ENCODE data around the gene PGBD5.

The PGBD5 gene

GRCh38 chr1:230334447-230334837, 91.7 kb downstream of the PGBD5 start:
- DNase-seq (ENCODE audit: low read depth): no peak
- no peak for TF ChIP-seq CTCF (conservative IDR thresholded peaks at IDR 0.05; ENCODE audit: low read length)
- no peak overlapping the region for H3K4me3 ChIP-seq (ENCODE audit: low read length)

DNA sequence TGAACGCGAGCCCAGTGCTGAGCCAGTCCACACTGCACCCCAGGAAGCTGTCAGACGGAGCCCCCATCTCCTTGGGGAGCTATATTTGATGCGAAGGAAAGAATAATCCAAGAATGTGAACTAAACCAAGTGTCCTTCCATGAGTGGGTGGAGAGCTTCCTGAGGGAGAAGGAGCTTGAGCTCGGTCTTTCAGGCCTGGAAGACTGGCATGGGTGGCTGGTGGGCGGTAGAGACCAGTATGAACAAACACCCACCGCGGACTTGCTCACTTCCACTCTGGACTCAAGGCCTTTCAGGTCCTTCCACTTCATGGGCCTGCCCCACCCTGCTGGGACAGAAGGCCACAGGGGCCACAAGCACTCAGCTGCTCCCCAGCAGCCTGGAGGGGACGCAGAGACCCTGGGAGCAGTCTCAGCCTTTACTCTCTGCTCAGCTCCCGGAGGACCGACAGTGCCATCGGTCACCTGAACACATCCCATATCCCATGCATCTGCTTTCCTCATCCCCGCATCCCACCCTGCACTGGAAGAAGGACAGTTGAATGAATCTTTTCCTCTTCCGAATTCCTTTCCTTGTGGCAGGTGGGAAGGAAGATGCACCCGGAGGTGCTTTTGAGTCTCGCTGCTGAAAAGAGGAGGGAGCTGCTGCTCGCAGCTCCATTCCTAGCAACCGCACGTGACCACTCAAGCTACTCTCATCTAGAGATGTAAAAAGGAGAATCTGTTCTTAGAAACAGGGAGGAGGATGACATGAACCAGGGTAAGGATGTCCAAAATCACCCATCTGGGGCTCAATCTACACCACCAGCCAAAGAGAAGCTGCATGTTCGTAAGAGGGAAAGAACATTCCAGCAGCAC, 92.3 kb downstream of the PGBD5 start:
- TF ChIP-seq CTCF (conservative IDR thresholded peaks at IDR 0.05; ENCODE audit: low read length): no peak
- no peak overlapping the region for H3K4me3 ChIP-seq (ENCODE audit: low read length)
- DNase-seq (ENCODE audit: low read depth): no peak

DNA sequence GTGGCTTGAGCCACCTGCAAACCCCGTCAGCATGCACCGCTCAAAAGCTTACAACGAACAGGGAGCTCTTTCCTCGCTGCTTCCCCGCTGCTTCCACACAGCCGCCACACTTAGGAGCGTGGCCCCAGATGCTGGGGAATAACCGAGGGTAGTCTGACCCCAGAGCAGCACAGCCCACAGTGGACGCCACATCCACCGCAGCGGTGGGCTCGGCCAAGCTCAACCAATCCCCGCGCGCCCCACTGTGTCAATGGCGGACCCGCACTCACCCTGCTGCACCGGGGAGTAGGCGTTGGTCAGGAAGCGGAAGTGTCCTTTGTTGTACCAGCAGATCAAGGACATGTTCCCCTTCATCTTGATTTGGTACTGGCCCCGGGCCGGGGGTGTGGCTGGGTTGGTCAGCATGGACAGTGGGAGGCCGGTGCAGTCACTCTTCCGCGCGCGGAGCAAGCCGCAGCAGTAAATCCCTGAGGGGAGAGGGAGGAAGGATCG, 93.5 kb downstream of the PGBD5 start:
- no peak for TF ChIP-seq CTCF (conservative IDR thresholded peaks at IDR 0.05; ENCODE audit: low read length)
- no peak for DNase-seq (ENCODE audit: low read depth)
- H3K4me3 ChIP-seq (ENCODE audit: low read length): no peak overlapping the region

GRCh38 chr1:230332061-230332460, 94.1 kb downstream of the PGBD5 start:
- DNase-seq (ENCODE audit: low read depth): no peak
- H3K4me3 ChIP-seq (ENCODE audit: low read length): no peak overlapping the region
- no peak for TF ChIP-seq CTCF (conservative IDR thresholded peaks at IDR 0.05; ENCODE audit: low read length)

DNA sequence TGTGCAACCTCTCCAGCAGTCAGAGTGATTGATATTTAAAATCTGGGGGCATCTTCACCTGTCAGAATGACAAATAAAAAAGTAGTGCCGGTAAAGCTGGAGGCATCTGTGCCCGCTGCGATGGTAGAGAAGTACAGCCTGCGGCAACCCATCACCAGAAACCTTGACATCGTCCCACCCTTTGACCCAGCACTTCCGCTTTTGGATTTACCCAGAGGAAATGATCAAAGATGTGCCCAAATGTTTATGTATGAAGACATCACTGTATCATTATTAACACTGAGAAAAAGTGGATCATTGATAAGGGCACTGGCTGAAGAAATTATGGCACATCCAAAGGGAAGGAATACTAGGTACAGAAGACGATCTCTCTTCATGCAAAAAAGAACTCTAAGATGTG, 96.0 kb downstream of the PGBD5 start:
- no peak for DNase-seq (ENCODE audit: low read depth)
- no peak overlapping the region for H3K4me3 ChIP-seq (ENCODE audit: low read length)
- no peak for TF ChIP-seq CTCF (conservative IDR thresholded peaks at IDR 0.05; ENCODE audit: low read length)

- H3K4me3 ChIP-seq (ENCODE audit: low read length): no peak overlapping the region
- TF ChIP-seq CTCF (conservative IDR thresholded peaks at IDR 0.05; ENCODE audit: low read length): no peak
- no peak for DNase-seq (ENCODE audit: low read depth)
These were observed 97.7 kb downstream of the PGBD5 start for GRCh38 chr1:230328342-230329015.

- DNase-seq (ENCODE audit: low read depth): no peak
- TF ChIP-seq CTCF (conservative IDR thresholded peaks at IDR 0.05; ENCODE audit: low read length): no peak
- H3K4me3 ChIP-seq (ENCODE audit: low read length): no peak overlapping the region
These were observed 98.2 kb downstream of the PGBD5 start for GRCh38 chr1:230327892-230328284.

Measured in AG10803 (cell line).